ENCODE measurements around the gene NPIPA5. TPM values are rescaled to one million over a fixed set of nuclear protein-coding genes. Genes with fewer than 3 reads are reported as not detected.

NPIPA5 gene
- 0.39 to 1.9 TPM (median 0.44 TPM) in 3 of 5 replicates, not detected in the others for total RNA-seq (2022; extraction: Qiagen RNA extraction)

GRCh38 chr16:15378194-15378593, at the start of gene NPIPA5:
Gene NPIPA5 (minus strand): TSS chr16:15378294. CDS start chr16:15378294, 0 bp downstream.

DNA sequence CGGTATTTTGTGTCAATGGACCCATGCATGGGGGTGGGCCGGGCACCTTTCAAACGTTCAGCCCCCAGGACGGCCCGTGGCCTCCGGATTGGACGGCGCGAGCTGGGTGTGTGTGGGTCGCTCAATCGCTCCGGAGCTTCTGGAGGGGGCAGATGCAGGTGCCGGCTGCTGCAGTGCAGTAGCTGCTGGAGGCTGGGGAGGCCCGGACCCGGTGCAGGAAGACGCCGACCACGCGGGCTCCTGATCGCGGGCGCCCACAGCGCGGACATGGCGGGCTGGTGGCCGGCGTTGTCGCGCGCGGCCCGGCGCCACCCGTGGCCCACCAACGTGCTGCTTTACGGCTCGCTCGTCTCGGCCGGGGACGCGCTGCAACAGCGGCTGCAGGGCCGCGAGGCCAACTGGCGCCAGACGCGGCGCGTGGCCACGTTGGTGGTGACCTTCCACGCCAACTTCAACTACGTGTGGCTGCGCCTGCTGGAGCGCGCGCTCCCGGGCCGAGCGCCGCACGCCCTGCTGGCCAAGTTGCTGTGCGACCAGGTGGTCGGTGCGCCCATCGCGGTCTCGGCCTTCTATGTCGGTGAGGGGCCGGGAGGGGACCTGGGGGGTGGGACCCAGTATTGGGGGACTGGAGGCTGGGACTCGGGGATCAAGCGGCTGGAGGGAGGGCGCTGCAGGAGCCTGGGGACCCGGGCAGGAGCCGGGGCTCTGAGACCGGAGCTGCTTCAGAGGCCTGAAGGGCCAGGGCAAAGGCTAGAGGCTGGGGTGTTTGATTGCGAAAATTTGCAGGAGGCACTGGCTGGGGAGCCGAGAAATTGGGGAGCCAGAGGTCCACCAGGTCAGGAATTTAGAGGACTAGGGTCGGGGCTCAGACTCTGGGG, 17.8 kb upstream of the NPIPA5 start, which contains the start of gene MPV17L:
Gene MPV17L (plus strand): TSS at position 124 of the 878 bp plus-strand sequence. CDS start 144 bp downstream, at position 268.

Other genes with a start within 250 kb of the NPIPA5 start
- gene MPV17L, start 17.5 kb upstream of the NPIPA5 start, total RNA-seq (2022; extraction: Qiagen RNA extraction), result 4.3 to 6.9 TPM (median 5.2 TPM) in 5 replicates
- gene BMERB1, start 56.3 kb upstream of the NPIPA5 start, total RNA-seq (2022; extraction: Qiagen RNA extraction), result 77.3 to 92.1 TPM (median 82.9 TPM) in 5 replicates

Measured in A549 treated with Mapracorat at 1 μM for 4 hours (cell line).